ENCODE results near the gene ART3. TPM values are rescaled to one million over a fixed set of nuclear protein-coding genes. Genes with fewer than 3 reads are reported as not detected.

Gene ART3
- total and polyA plus RNA-seq, 9 of the 15 experiments (the other 6 are each of a cell fraction or from before 2014, with no cell fraction given), result 0.69 to 1.4 (median 1.1) TPM; not detected in 1

GRCh38 chr4:76147454-76148141, 73.1 kb downstream of the ART3 start (continued):
- peak; percentile 72 for TF ChIP-seq DPF2 (IDR thresholded peaks at IDR 0.05)
- TF ChIP-seq NBN (IDR thresholded peaks at IDR 0.05; ENCODE audit: low read depth), result peak; percentile 44; the same call in 1 of the 2 replicates
- peak; percentile 53; the same call in 1 of the 2 replicates for TF ChIP-seq CBFA2T3 (IDR thresholded peaks at IDR 0.05)
- no peak for TF ChIP-seq ZNF318 (IDR thresholded peaks at IDR 0.05; ENCODE audit: borderline replicate concordance in 1 of 2, low read depth in 1 of 2)
- no peak for TF ChIP-seq POLR3G (IDR thresholded peaks at IDR 0.05; ENCODE audit: extremely low read depth, insufficient read length, insufficient replicate concordance)
- no peak for TF ChIP-seq BRCA1 (IDR thresholded peaks at IDR 0.05)
- TF ChIP-seq BRCA1 (CRISPR knock-in tag; IDR thresholded peaks at IDR 0.05), result no peak
- TF ChIP-seq TAL1 (IDR thresholded peaks at IDR 0.05), result no peak
- TF ChIP-seq NFIX (CRISPR knock-in tag; IDR thresholded peaks at IDR 0.05; ENCODE audit: low read depth), result no peak
- no peak for TF ChIP-seq ZNF584 (CRISPR knock-in tag; IDR thresholded peaks at IDR 0.05; ENCODE audit: low read depth)
- TF ChIP-seq ZFP91 (CRISPR knock-in tag; IDR thresholded peaks at IDR 0.05), result no peak
- TF ChIP-seq POU5F1 (IDR thresholded peaks at IDR 0.05; ENCODE audit: borderline replicate concordance, low read depth, low read length, partially characterized antibody), result no peak
- TF ChIP-seq HNRNPLL (IDR thresholded peaks at IDR 0.05; ENCODE audit: low read depth, low read length, poor library complexity, severe bottlenecking), result peak; percentile 20
- peak; percentile 53 to 64; a peak in 3 of 4 replicates for TF ChIP-seq MLLT1 (IDR thresholded peaks at IDR 0.05)
- TF ChIP-seq THRAP3 (IDR thresholded peaks at IDR 0.05; ENCODE audit: borderline replicate concordance), result no peak
- TF ChIP-seq ZNF717 (CRISPR knock-in tag; IDR thresholded peaks at IDR 0.05), result no peak
